ENCODE data around the gene ARL13B.
"Not testable (repeated sequence)": the region's sequence is repeated elsewhere in the genome, so short reads cannot be mapped to it uniquely, and the experiment has no call there.

DNA sequence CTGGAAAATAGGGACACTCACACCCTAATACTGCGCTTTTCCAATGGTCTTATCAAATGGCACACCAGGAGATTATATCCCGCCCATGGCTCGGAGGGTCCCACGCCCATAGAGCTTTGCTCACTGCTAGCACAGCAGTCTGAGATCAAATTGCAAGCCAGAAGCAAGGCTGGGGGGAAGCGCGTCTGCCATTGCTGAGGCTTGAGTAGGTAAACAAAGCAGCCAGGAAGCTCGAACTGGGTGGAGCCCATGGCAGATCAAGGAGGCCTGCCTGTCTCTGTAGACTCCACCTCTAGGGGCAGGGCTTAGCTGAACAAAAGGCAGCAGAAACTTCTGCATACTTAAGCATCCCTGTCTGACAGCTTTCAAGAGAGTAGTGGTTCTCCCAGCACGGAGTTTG lies 30.0 kb upstream of the ARL13B start:
- TF ChIP-seq EZH2phosphoT487 (IDR thresholded peaks at IDR 0.05; ENCODE audit: borderline replicate concordance, low read length) = not testable (repeated sequence)
- TF ChIP-seq, protein P1, sequence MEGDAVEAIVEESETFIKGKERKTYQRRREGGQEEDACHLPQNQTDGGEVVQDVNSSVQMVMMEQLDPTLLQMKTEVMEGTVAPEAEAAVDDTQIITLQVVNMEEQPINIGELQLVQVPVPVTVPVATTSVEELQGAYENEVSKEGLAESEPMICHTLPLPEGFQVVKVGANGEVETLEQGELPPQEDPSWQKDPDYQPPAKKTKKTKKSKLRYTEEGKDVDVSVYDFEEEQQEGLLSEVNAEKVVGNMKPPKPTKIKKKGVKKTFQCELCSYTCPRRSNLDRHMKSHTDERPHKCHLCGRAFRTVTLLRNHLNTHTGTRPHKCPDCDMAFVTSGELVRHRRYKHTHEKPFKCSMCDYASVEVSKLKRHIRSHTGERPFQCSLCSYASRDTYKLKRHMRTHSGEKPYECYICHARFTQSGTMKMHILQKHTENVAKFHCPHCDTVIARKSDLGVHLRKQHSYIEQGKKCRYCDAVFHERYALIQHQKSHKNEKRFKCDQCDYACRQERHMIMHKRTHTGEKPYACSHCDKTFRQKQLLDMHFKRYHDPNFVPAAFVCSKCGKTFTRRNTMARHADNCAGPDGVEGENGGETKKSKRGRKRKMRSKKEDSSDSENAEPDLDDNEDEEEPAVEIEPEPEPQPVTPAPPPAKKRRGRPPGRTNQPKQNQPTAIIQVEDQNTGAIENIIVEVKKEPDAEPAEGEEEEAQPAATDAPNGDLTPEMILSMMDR (IDR thresholded peaks at IDR 0.05; ENCODE audit: low read depth, low read length, poor library complexity, severe bottlenecking) = not testable (repeated sequence)

Data from DOHH2 (cell line).